Measurements from ENCODE around the gene SPDYE5.
"Not testable (repeated sequence)": the region's sequence is repeated elsewhere in the genome, so short reads cannot be mapped to it uniquely, and the experiment has no call there.

DNA sequence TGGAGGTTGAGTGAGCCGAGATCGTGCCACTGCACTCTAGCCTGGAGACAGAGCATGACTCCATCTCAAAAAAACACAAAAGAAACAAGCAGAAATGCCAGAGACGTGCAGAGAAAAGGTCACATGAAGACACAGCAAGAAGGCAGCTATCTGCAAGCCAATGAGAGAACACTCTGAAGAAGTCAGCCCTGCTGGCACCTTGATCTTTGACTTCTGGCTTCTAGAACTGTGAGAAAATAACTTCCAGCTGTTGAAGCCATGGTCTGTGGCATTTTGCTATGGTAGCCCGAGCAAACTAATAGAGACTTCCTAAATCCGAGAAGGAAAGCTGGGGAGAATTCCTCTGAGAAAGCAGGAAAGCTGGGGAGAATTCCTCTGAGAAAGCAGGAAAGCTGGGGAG, 42.2 kb upstream of the SPDYE5 start:
- not testable (repeated sequence) for TF ChIP-seq EZH2 (IDR thresholded peaks at IDR 0.05); FOXP2 (optimal IDR thresholded peaks at IDR 0.05; ENCODE audit: control extremely low read depth, extremely low read length, insufficient read depth)
